HUES48 (cell line): ENCODE data around the gene UQCR10.

Experiments used
- H3K27ac ChIP-seq: one replicate; pipeline ENCODE4 v1.7.0; 2013; ENCODE audit warnings: low read depth, low read length, inconsistent platforms
- H3K27me3 ChIP-seq: 2 replicates; pipeline ENCODE4 v1.6.1; 2013; ENCODE audit warnings: mild to moderate bottlenecking, low read length; ENCODE audit not compliant: control insufficient read depth, insufficient read depth
- H3K36me3 ChIP-seq: 2 replicates; pipeline ENCODE4 v1.6.1; 2013; ENCODE audit warnings: low read length; ENCODE audit not compliant: control insufficient read depth, insufficient read depth
- H3K4me1 ChIP-seq: 2 replicates; pipeline ENCODE4 v1.6.1; 2013; ENCODE audit warnings: mild to moderate bottlenecking, low read length; ENCODE audit not compliant: control insufficient read depth, insufficient read depth
- H3K4me3 ChIP-seq: 2 replicates; pipeline ENCODE4 v1.5.1; 2013; ENCODE audit warnings: mild to moderate bottlenecking, low read depth, low read length
- H3K9ac ChIP-seq: 2 replicates; pipeline ENCODE4 v1.6.1; 2013; ENCODE audit warnings: mild to moderate bottlenecking, low read depth, low read length, moderate library complexity
- H3K9me3 ChIP-seq: 2 replicates; pipeline ENCODE4 v1.6.1; 2013; ENCODE audit warnings: low read length; ENCODE audit not compliant: control insufficient read depth, insufficient read depth

UQCR10 gene

GRCh38 chr22:29816980-29817379, 49.8 kb downstream of the UQCR10 start:
- Histone ChIP-seq H3K27ac (no peak overlapping the region), H3K9ac (no peak overlapping the region), H3K4me1 (no peaks in the 10 kb centered on the region), H3K36me3 (peaks cover 72% of the 10 kb centered on the region), H3K4me3 (no peak overlapping the region), H3K9me3 (no peaks in the 10 kb centered on the region), H3K27me3 (no peaks in the 10 kb centered on the region)

- Histone ChIP-seq H3K4me3 (no peak overlapping the region), H3K4me1 (no peaks in the 10 kb centered on the region), H3K9ac (no peak overlapping the region), H3K27ac (no peak overlapping the region), H3K9me3 (no peaks in the 10 kb centered on the region), H3K36me3 (peaks cover 69% of the 10 kb centered on the region), H3K27me3 (no peaks in the 10 kb centered on the region)
These were observed 50.6 kb downstream of the UQCR10 start for GRCh38 chr22:29817724-29818123.

- Histone ChIP-seq H3K9ac (no peak overlapping the region), H3K9me3 (no peaks in the 10 kb centered on the region), H3K4me3 (no peak overlapping the region), H3K27ac (no peak overlapping the region), H3K4me1 (no peaks in the 10 kb centered on the region), H3K27me3 (no peaks in the 10 kb centered on the region), H3K36me3 (peaks cover 67% of the 10 kb centered on the region)
These were observed 52.3 kb downstream of the UQCR10 start for GRCh38 chr22:29819501-29819900.
